NT2/D1 (cell line): ENCODE data around the gene GSG1L.

Experiments used
- SUZ12 ChIP-seq: IDR thresholded peaks from 2 replicates; pipeline ENCODE4 v1.6.1; 2011; ENCODE audit not compliant: insufficient read length, insufficient read depth; ENCODE audit errors: extremely low read depth
- YY1 ChIP-seq: IDR thresholded peaks from 2 replicates; pipeline ENCODE4 v1.6.1; 2011; ENCODE audit not compliant: insufficient read length, insufficient read depth
- ZNF274 ChIP-seq: IDR thresholded peaks from 2 replicates; pipeline ENCODE4 v1.6.1; 2011; ENCODE audit warnings: mild to moderate bottlenecking, low read depth, low read length

GRCh38 chr16:27759301-27759871 is 304.1 kb downstream of the GSG1L start:
- TF ChIP-seq ZNF274 (no peak), YY1 (no peak), SUZ12 (no peak)
